Mesendoderm (in vitro differentiated cells): ENCODE data around the gene RNU1-1.
"Not testable (repeated sequence)": the region's sequence is repeated elsewhere in the genome, so short reads cannot be mapped to it uniquely, and the experiment has no call there.

Experiments used
- DNase-seq: peaks from one replicate; pipeline ENCODE4 v3.0.0; 2013
- H2AK5ac ChIP-seq: 2 replicates; pipeline ENCODE4 v1.6.1; 2013; ENCODE audit warnings: low read length, inconsistent platforms
- H2BK120ac ChIP-seq: 2 replicates; pipeline ENCODE4 v1.6.1; 2013; ENCODE audit warnings: low read depth, mild to moderate bottlenecking, low read length, moderate library complexity, mixed read lengths
- H2BK15ac ChIP-seq: replicated peaks from 2 replicates; pipeline ENCODE4 v1.6.1; 2013; ENCODE audit warnings: low read depth, mild to moderate bottlenecking, moderate library complexity
- H2BK5ac ChIP-seq: 2 replicates; pipeline ENCODE4 v1.6.1; 2013; ENCODE audit warnings: low read length, inconsistent platforms
- H3K18ac ChIP-seq: 2 replicates; pipeline ENCODE4 v1.6.1; 2013; ENCODE audit warnings: mild to moderate bottlenecking, low read length, mixed read lengths
- H3K23ac ChIP-seq: one replicate; pipeline ENCODE4 v1.6.1; 2013; ENCODE audit warnings: low read length
- H3K27ac ChIP-seq: 2 replicates; pipeline ENCODE4 v1.5.1; 2013; ENCODE audit warnings: low read depth, mild to moderate bottlenecking, inconsistent platforms, low read length, moderate library complexity
- H3K27me3 ChIP-seq: 2 replicates; pipeline ENCODE4 v1.6.1; 2013; ENCODE audit warnings: low read length, control low read depth, mild to moderate bottlenecking, inconsistent platforms; ENCODE audit not compliant: insufficient read depth, poor library complexity
- H3K36me3 ChIP-seq: 2 replicates; pipeline ENCODE4 v1.6.1; 2013; ENCODE audit warnings: low read length, inconsistent platforms; ENCODE audit not compliant: control insufficient read depth, insufficient read depth
- H3K4ac ChIP-seq: one replicate; pipeline ENCODE4 v1.6.1; 2013; ENCODE audit warnings: low read depth, mild to moderate bottlenecking, low read length, moderate library complexity
- H3K4me1 ChIP-seq: 2 replicates; pipeline ENCODE4 v1.6.1; 2013; ENCODE audit warnings: low read depth, low read length, inconsistent platforms; ENCODE audit not compliant: control insufficient read depth
- H3K4me2 ChIP-seq: 2 replicates; pipeline ENCODE4 v1.6.1; 2013; ENCODE audit warnings: low read length
- H3K4me3 ChIP-seq: 2 replicates; pipeline ENCODE4 v1.5.1; 2013; ENCODE audit warnings: mild to moderate bottlenecking, low read length
- H3K56ac ChIP-seq: one replicate; pipeline ENCODE4 v1.6.1; 2013; ENCODE audit warnings: low read length
- H3K79me1 ChIP-seq: 2 replicates; pipeline ENCODE4 v1.6.1; 2013; ENCODE audit warnings: low read length, inconsistent platforms
- H3K79me2 ChIP-seq: 2 replicates; pipeline ENCODE4 v1.6.1; 2013; ENCODE audit warnings: mild to moderate bottlenecking, low read length; ENCODE audit not compliant: control insufficient read depth, insufficient read depth
- H3K9ac ChIP-seq: 2 replicates; pipeline ENCODE4 v1.6.1; 2013; ENCODE audit warnings: low read length, inconsistent platforms
- H4K5ac ChIP-seq: one replicate; pipeline ENCODE4 v1.6.1; 2013; ENCODE audit warnings: low read length
- H4K8ac ChIP-seq: one replicate; pipeline ENCODE4 v1.6.1; 2013; ENCODE audit warnings: low read depth, mild to moderate bottlenecking, control low read depth, low read length, moderate library complexity
- WGBS: extraction: QIAGEN DNeasy Blood & Tissue Kit; methylation state at CpG from one replicate; pipeline ENCODE4 v1.1.7; 2013; ENCODE audit warnings: low lambda C conversion rate, missing lambda C conversion rate; ENCODE audit not compliant: insufficient coverage; ENCODE audit errors: extremely low coverage; 5-methylcytosine and 5-hydroxymethylcytosine counted together

Gene RNU1-1

DNA sequence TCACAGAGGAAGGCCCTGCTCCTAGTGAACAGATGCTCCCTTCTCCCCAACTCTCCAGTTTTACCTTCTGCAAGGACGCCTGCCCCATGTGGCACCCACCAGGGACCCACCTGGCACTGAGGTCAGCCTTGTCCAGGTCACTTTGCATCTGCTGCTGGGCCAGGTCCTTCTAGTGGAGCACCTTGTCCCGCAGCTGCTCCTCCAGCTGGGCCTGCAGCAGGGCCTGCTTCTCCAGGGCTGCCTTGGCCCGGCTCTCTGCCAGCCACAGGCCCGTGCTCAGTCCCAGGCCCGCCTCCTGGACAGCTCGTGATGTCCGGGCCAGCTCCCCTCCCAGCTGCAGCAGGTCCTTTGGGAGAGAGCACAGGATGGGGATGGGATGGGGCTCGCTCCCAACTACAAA, 27.8 kb downstream of the RNU1-1 start:
- not testable (repeated sequence) for H3K4me3 ChIP-seq, H3K4me2 ChIP-seq, H4K8ac ChIP-seq, H3K4me1 ChIP-seq, H3K9ac ChIP-seq, H3K27me3 ChIP-seq, H3K56ac ChIP-seq, H3K18ac ChIP-seq, H3K36me3 ChIP-seq, H3K79me1 ChIP-seq, H3K27ac ChIP-seq, H3K4ac ChIP-seq, H2BK15ac ChIP-seq, DNase-seq, H2AK5ac ChIP-seq, H3K23ac ChIP-seq, H2BK5ac ChIP-seq, H4K5ac ChIP-seq, H3K79me2 ChIP-seq, H2BK120ac ChIP-seq
- WGBS, result no CpG with 5 or more reads among the region's 8 CpGs

DNA sequence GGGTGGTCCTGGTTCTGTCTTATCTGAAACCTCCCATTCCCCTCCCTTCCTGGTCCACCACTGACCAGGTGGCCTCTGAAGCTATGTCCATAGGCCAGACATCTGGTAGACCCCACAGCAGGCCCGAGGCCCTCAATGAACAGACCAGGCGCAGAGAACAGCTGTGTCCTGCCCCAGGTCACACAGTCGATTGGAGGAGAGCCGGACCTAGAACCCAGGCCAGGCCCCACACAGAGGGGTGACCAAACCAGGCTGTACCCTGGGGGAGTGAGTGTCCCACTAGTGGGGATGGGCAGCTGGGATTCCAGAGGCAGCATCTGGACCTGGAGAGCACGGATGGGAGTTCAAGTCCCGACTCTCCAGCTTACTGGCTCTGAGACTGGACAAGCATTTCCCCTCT, 29.2 kb downstream of the RNU1-1 start:
- no peak overlapping the region for H2AK5ac ChIP-seq
- no CpG with 5 or more reads among the region's 6 CpGs for WGBS
- no peak overlapping the region for H3K18ac ChIP-seq
- no peak overlapping the region for H3K9ac ChIP-seq
- H2BK5ac ChIP-seq, result no peak overlapping the region
- H3K36me3 ChIP-seq, result peaks cover 2% of the 10 kb centered on the region
- H3K79me2 ChIP-seq, result no peaks in the 10 kb centered on the region
- no peak overlapping the region for H4K5ac ChIP-seq
- H3K27ac ChIP-seq, result no peak overlapping the region
- H3K4me1 ChIP-seq, result no peaks in the 10 kb centered on the region
- no peak overlapping the region for H2BK120ac ChIP-seq
- no peak overlapping the region for H3K4ac ChIP-seq
- H3K27me3 ChIP-seq, result no peaks in the 10 kb centered on the region
- no peak overlapping the region for H3K56ac ChIP-seq
- no peak overlapping the region for H3K4me3 ChIP-seq
- no peak overlapping the region for H3K23ac ChIP-seq
- H4K8ac ChIP-seq, result no peak overlapping the region
- no peaks in the 10 kb centered on the region for H3K79me1 ChIP-seq
- no peak overlapping the region for H3K4me2 ChIP-seq
- H2BK15ac ChIP-seq, result no peak overlapping the region
- no peak for DNase-seq

DNA sequence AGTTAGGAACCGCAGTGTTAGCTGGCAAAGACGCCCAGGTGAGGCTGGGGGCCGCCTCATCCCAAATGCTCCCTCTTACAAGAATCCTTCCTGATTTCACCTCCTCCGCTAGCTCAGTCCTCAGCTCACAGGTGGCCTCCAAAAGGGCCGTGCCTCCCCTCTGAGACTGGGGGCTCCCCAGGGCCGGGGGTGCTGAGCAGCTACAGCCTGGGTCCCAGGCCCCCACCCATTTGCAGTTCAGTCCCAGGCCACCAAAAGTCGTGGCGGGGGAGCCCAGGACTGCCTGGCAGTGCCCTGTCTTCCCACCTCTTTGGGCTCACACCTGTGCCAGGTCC, 29.6 kb downstream of the RNU1-1 start:
- H3K4me2 ChIP-seq, result no peak overlapping the region
- DNase-seq, result no peak
- H3K27me3 ChIP-seq, result no peaks in the 10 kb centered on the region
- no peaks in the 10 kb centered on the region for H3K4me1 ChIP-seq
- WGBS, result no CpG with 5 or more reads among the region's 8 CpGs
- no peak overlapping the region for H3K4me3 ChIP-seq
- H4K8ac ChIP-seq, result no peak overlapping the region
- no peak overlapping the region for H4K5ac ChIP-seq
- H3K27ac ChIP-seq, result no peak overlapping the region
- peaks cover 2% of the 10 kb centered on the region for H3K36me3 ChIP-seq
- H3K18ac ChIP-seq, result no peak overlapping the region
- H3K79me1 ChIP-seq, result no peaks in the 10 kb centered on the region
- no peak overlapping the region for H2BK120ac ChIP-seq
- H3K79me2 ChIP-seq, result no peaks in the 10 kb centered on the region
- H3K9ac ChIP-seq, result no peak overlapping the region
- no peak overlapping the region for H2AK5ac ChIP-seq
- no peak overlapping the region for H3K4ac ChIP-seq
- no peak overlapping the region for H2BK15ac ChIP-seq
- no peak overlapping the region for H2BK5ac ChIP-seq
- no peak overlapping the region for H3K56ac ChIP-seq
- H3K23ac ChIP-seq, result no peak overlapping the region

DNA sequence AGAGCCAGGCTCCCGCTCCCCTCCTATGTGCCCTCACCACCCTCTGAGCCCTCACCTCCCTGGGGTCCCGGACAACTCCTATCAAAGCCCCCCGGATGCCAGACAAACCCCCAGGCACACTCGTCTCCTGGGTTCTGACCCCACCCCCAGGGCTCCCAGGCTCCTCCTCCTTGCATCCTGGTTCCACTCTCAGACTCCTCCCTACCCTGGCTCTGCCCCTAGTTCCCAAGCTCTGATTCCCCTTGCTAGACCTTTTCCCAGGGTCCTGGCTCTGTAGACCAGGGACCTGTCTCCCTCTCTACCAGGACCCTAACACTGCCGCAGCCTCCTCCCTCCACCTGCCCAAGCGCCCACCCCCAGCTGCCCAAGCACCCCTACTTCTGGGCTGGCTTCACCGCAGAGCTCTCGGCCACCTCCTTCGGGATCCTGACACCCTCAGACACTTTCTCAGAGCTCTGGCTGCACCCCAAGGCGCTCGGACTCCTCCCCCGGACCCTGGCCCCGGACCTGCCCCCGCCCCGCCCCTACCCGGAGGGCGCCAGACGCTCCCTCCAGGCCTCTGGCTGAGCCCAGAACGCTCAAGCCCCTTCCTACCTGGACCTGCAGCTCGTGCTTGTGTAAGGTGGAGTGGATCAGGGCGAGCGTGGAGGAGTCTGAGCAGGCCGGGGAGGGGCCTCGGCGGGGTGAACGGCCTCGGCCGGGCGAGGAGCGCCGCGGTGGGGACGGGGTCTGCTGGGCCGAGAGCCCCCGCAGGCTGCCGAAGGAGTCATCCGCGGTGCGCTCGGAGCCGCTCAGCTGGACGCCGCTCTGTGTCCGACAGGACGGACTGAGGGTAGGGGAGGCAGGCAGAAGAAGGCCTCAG, 30.2 kb downstream of the RNU1-1 start:
- H3K18ac ChIP-seq, H3K4me1 ChIP-seq, H3K9ac ChIP-seq, H2AK5ac ChIP-seq, H4K5ac ChIP-seq, H3K56ac ChIP-seq, H3K79me2 ChIP-seq, H3K4me3 ChIP-seq, H2BK5ac ChIP-seq, H3K4ac ChIP-seq, H3K79me1 ChIP-seq, H4K8ac ChIP-seq, DNase-seq, H3K27me3 ChIP-seq, H3K23ac ChIP-seq, H2BK15ac ChIP-seq, H3K36me3 ChIP-seq, H3K4me2 ChIP-seq, H2BK120ac ChIP-seq, H3K27ac ChIP-seq: not testable (repeated sequence)
- WGBS, result no CpG with 5 or more reads among the region's 45 CpGs

DNA sequence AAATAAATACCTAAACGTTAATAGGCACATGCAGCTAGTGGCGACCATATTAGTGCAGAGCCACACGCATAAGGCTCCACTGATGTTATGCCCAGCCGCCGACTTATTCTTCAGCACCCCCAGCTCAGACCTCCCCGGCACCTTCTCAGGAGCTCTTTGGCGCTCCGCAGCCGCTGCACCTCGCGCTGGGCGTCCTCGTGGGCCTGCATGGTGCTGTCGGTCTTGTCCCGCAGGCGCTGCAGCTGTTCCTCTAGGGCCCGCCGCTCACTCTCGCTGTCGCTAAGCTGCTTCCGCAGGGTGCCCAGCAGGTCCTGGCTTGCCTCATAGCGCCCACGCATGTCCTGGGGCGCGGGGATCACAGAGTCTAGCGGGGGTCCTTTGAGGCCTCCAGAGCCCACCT, 30.9 kb downstream of the RNU1-1 start:
- H3K9ac ChIP-seq, H3K79me1 ChIP-seq, H3K4me2 ChIP-seq, H2BK120ac ChIP-seq, H4K5ac ChIP-seq, H3K27ac ChIP-seq, DNase-seq, H3K56ac ChIP-seq, H3K36me3 ChIP-seq, H2BK5ac ChIP-seq, H3K79me2 ChIP-seq, H3K27me3 ChIP-seq, H2AK5ac ChIP-seq, H4K8ac ChIP-seq, H3K23ac ChIP-seq, H2BK15ac ChIP-seq, H3K4me3 ChIP-seq, H3K4me1 ChIP-seq, H3K18ac ChIP-seq, H3K4ac ChIP-seq: not testable (repeated sequence)
- no CpG with 5 or more reads among the region's 26 CpGs for whole genome bisulfite sequencing

DNA sequence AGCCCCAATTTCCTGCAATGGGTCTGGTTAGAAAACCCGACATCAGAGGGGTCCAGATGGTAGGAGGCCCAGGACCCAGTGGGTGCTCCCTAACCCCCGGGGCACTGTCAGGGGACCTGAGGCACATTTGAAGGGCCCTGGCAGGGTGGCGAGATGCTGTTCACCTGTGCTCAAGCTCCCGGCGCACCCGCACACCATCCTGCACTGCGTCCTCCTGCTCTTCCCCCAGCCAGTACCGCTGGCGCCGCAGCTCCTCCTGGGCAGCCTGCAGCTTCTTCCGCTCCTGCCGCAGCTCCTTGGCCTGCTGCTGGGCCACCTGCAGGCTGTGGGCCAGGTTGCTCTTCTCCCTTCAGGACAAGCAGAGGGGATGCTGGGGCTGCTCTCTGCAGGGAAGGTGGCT, 36.0 kb downstream of the RNU1-1 start:
- H2BK120ac ChIP-seq, result no peak overlapping the region
- peaks cover 2% of the 10 kb centered on the region for H3K36me3 ChIP-seq
- H3K27ac ChIP-seq, result no peak overlapping the region
- H3K27me3 ChIP-seq, result no peaks in the 10 kb centered on the region
- H2AK5ac ChIP-seq, result no peak overlapping the region
- H3K56ac ChIP-seq, result no peak overlapping the region
- no peak overlapping the region for H3K4me2 ChIP-seq
- no peak overlapping the region for H2BK15ac ChIP-seq
- H2BK5ac ChIP-seq, result no peak overlapping the region
- H4K5ac ChIP-seq, result no peak overlapping the region
- no peak overlapping the region for H4K8ac ChIP-seq
- DNase-seq, result no peak
- no peak overlapping the region for H3K9ac ChIP-seq
- no peaks in the 10 kb centered on the region for H3K79me2 ChIP-seq
- H3K4me1 ChIP-seq, result no peaks in the 10 kb centered on the region
- no peaks in the 10 kb centered on the region for H3K79me1 ChIP-seq
- H3K4ac ChIP-seq, result no peak overlapping the region
- WGBS, result no CpG with 5 or more reads among the region's 12 CpGs
- H3K18ac ChIP-seq, result no peak overlapping the region
- H3K23ac ChIP-seq, result no peak overlapping the region
- no peak overlapping the region for H3K4me3 ChIP-seq
